GM12878 (cell line): Measurements from ENCODE around the gene RNF166. TPM values are rescaled to one million over a fixed set of nuclear protein-coding genes. Genes with fewer than 3 reads are reported as not detected.

Experiments
- BCL11A ChIP-seq: IDR thresholded peaks from 2 replicates; pipeline ENCODE4 v1.6.1; 2011; ENCODE audit warnings: low read depth, low read length
- CHD4 ChIP-seq: fragments of 200-600 bp; sonication (generic); IDR thresholded peaks from 2 replicates; pipeline ENCODE4 v1.6.1; 2016; ENCODE audit warnings: mild to moderate bottlenecking
- EGR1 ChIP-seq, 2 experiments: IDR thresholded peaks; 1 replicate in 1 of 2; 2 replicates in 1 of 2; pipeline ENCODE4 v1.6.1; 2011 to 2012; ENCODE audit warnings: low read depth in 2 of 2, low read length in 2 of 2, borderline replicate concordance in 1 of 2, mild to moderate bottlenecking in 1 of 2, moderate library complexity in 1 of 2
- HDGF ChIP-seq: fragments of 450-650 bp; IDR thresholded peaks from 2 replicates; pipeline ENCODE4 v1.6.1; 2016; ENCODE audit warnings: antibody characterized with exemption
- LARP7 ChIP-seq: fragments of 450-650 bp; IDR thresholded peaks from 2 replicates; pipeline ENCODE4 v1.6.1; 2017; ENCODE audit warnings: mild to moderate bottlenecking
- SUPT20H ChIP-seq: IDR thresholded peaks from 2 replicates; pipeline ENCODE4 v1.6.1; 2011; ENCODE audit warnings: low read depth, mild to moderate bottlenecking, low read length, moderate library complexity, borderline replicate concordance; ENCODE audit not compliant: control insufficient read depth
- TBL1XR1 ChIP-seq: IDR thresholded peaks from 2 replicates; pipeline ENCODE4 v1.6.1; 2012; ENCODE audit warnings: low read depth, low read length, improper control_type of control experiment
- TCF7 ChIP-seq: IDR thresholded peaks from 2 replicates; pipeline ENCODE4 v1.6.1; 2014; ENCODE audit warnings: antibody characterized with exemption, borderline replicate concordance
- YY1 ChIP-seq: IDR thresholded peaks from 2 replicates; pipeline ENCODE4 v1.6.1; 2011; ENCODE audit warnings: low read depth, mild to moderate bottlenecking, low read length
- ZSCAN29 ChIP-seq: fragments of 450-650 bp; IDR thresholded peaks from 2 replicates; pipeline ENCODE4 v1.6.1; 2017; ENCODE audit warnings: mild to moderate bottlenecking, moderate library complexity
- polyA plus RNA-seq, 11 experiments: library from polyadenylated mRNA; depleted of rRNA in 4 of 11; unstranded in 6 of 11; stranded (reverse) in 5 of 11; fragments of >200 nt; fragmentation: Nextera tagmentation in 4 of 11; fragmentation: Illumina TruSeq in 1 of 11; extraction: Ambion mirVana in 4 of 11; extraction: Trizol in 1 of 11; gene quantifications; 1 replicate in 1 of 11; 2 replicates in 10 of 11; pipeline versions ENCODE4 v1.2.1 to v1.2.3, GENCODE V29; 2011 to 2016; ENCODE audit warnings: inconsistent platforms in 2 of 11, missing spikeins in 2 of 11, low read depth in 1 of 11
- total RNA-seq, 4 experiments: library from RNA; depleted of rRNA in 3 of 4; stranded (reverse); fragments of >200 nt in 3 of 4; fragmentation: Illumina TruSeq in 1 of 4; extraction: Trizol in 1 of 4; gene quantifications; 2 replicates each; pipeline versions ENCODE4 v1.2.1 to v1.2.3, GENCODE V29; 2013 to 2021
- TF ChIP-seq, protein P1 (sequence below): fragments of 450-650 bp; IDR thresholded peaks from 2 replicates; pipeline ENCODE4 v1.6.1; 2017; ENCODE audit warnings: borderline replicate concordance
- TF ChIP-seq, protein P2 (sequence below): fragments of 450-650 bp; IDR thresholded peaks from 2 replicates; pipeline ENCODE4 v1.6.1; 2014; ENCODE audit warnings: mild to moderate bottlenecking
- TF ChIP-seq, protein P3 (sequence below): fragments of 450-650 bp; IDR thresholded peaks from 2 replicates; pipeline ENCODE4 v1.6.1; 2017; ENCODE audit warnings: mild to moderate bottlenecking, low read depth, inconsistent platforms; ENCODE audit not compliant: poor library complexity, severe bottlenecking
- TF ChIP-seq, protein P4 (sequence below): fragments of 450-650 bp; IDR thresholded peaks from 2 replicates; pipeline ENCODE4 v1.6.1; 2017; ENCODE audit warnings: antibody characterized with exemption, mild to moderate bottlenecking, moderate library complexity
- TF ChIP-seq, protein P5 (sequence below): fragments of 450-650 bp; IDR thresholded peaks from 2 replicates; pipeline ENCODE4 v1.6.1; 2018; ENCODE audit warnings: borderline replicate concordance, mild to moderate bottlenecking; ENCODE audit not compliant: partially characterized antibody
- TF ChIP-seq, protein P6 (sequence below): IDR thresholded peaks from 2 replicates; pipeline ENCODE4 v1.6.1; 2011; ENCODE audit warnings: low read depth, low read length, improper control_type of control experiment, borderline replicate concordance
- TF ChIP-seq, protein P7 (sequence below): IDR thresholded peaks from 2 replicates; pipeline ENCODE4 v1.6.1; 2011; ENCODE audit warnings: low read depth, mild to moderate bottlenecking, low read length, moderate library complexity, borderline replicate concordance; ENCODE audit errors: extremely low read depth

The RNF166 gene
- total and polyA plus RNA-seq, 10 of the 15 experiments (the other 5 are each of a cell fraction or from before 2014, with no cell fraction given), result 0.48 to 32.8 (median 12.1) TPM

DNA sequence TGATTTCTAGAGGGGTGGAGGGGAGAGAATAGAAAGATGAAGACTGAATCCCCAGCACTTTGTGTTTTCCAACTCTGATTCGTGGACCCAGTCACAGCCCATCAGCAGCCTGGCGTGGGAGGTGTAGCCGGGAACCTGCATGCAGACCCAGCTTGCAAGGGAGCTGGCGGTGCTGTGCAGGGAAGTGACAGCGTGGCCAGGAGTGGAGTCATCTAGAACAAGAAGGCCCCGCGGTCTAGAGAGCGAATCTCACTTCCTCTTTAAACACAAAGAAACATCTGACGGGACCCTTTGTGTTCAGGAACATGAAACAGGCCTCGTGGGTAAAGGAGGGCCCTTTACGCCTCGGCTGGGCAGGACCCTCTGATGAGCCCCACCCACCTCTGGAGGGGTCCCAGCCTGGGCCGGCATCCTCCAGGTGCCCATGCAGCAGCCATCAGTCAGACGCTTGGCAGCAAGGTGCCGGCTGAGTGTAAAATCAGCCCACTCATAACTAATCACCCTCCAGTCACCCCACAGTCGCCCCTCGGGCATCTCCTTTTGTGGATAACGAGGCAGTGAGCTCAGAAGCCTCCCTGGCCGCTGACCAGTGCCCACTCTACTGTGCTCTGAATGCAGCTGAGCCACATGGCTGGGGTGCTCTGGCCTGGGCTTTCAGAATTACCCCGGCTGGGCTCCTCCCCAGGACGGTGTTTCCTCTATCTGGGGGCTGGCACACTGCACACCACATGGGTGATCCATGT lies 24.3 kb downstream of the RNF166 start (continued):
- TF ChIP-seq, protein P1, sequence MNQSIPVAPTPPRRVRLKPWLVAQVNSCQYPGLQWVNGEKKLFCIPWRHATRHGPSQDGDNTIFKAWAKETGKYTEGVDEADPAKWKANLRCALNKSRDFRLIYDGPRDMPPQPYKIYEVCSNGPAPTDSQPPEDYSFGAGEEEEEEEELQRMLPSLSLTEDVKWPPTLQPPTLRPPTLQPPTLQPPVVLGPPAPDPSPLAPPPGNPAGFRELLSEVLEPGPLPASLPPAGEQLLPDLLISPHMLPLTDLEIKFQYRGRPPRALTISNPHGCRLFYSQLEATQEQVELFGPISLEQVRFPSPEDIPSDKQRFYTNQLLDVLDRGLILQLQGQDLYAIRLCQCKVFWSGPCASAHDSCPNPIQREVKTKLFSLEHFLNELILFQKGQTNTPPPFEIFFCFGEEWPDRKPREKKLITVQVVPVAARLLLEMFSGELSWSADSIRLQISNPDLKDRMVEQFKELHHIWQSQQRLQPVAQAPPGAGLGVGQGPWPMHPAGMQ, result no peak
- TF ChIP-seq TBL1XR1 (peak; percentile 82), TCF7 (no peak), LARP7 (no peak), BCL11A (0 out of 2 replicates have a peak, but pooled peaks have one; percentile 18), SUPT20H (no peak), EGR1 (IDR thresholded peaks at IDR 0.05; ENCODE audit: borderline replicate concordance in 1 of 2, low read depth in 2 of 2, low read length in 2 of 2) (peak in 1 of 2 experiments; percentile 85; a peak in 2 of 3 replicates), YY1 (peak; percentile 59; the same call in 1 of the 2 replicates), HDGF (peak; percentile 55; the same call in 1 of the 2 replicates), CHD4 (peak; percentile 21; the same call in 1 of the 2 replicates), ZSCAN29 (no peak)
- TF ChIP-seq, protein P2, sequence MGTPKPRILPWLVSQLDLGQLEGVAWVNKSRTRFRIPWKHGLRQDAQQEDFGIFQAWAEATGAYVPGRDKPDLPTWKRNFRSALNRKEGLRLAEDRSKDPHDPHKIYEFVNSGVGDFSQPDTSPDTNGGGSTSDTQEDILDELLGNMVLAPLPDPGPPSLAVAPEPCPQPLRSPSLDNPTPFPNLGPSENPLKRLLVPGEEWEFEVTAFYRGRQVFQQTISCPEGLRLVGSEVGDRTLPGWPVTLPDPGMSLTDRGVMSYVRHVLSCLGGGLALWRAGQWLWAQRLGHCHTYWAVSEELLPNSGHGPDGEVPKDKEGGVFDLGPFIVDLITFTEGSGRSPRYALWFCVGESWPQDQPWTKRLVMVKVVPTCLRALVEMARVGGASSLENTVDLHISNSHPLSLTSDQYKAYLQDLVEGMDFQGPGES, result peak; percentile 35; the same call in 1 of the 2 replicates
- TF ChIP-seq, protein P3, sequence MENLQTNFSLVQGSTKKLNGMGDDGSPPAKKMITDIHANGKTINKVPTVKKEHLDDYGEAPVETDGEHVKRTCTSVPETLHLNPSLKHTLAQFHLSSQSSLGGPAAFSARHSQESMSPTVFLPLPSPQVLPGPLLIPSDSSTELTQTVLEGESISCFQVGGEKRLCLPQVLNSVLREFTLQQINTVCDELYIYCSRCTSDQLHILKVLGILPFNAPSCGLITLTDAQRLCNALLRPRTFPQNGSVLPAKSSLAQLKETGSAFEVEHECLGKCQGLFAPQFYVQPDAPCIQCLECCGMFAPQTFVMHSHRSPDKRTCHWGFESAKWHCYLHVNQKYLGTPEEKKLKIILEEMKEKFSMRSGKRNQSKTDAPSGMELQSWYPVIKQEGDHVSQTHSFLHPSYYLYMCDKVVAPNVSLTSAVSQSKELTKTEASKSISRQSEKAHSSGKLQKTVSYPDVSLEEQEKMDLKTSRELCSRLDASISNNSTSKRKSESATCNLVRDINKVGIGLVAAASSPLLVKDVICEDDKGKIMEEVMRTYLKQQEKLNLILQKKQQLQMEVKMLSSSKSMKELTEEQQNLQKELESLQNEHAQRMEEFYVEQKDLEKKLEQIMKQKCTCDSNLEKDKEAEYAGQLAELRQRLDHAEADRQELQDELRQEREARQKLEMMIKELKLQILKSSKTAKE, result peak; percentile 83
- TF ChIP-seq, protein P4, sequence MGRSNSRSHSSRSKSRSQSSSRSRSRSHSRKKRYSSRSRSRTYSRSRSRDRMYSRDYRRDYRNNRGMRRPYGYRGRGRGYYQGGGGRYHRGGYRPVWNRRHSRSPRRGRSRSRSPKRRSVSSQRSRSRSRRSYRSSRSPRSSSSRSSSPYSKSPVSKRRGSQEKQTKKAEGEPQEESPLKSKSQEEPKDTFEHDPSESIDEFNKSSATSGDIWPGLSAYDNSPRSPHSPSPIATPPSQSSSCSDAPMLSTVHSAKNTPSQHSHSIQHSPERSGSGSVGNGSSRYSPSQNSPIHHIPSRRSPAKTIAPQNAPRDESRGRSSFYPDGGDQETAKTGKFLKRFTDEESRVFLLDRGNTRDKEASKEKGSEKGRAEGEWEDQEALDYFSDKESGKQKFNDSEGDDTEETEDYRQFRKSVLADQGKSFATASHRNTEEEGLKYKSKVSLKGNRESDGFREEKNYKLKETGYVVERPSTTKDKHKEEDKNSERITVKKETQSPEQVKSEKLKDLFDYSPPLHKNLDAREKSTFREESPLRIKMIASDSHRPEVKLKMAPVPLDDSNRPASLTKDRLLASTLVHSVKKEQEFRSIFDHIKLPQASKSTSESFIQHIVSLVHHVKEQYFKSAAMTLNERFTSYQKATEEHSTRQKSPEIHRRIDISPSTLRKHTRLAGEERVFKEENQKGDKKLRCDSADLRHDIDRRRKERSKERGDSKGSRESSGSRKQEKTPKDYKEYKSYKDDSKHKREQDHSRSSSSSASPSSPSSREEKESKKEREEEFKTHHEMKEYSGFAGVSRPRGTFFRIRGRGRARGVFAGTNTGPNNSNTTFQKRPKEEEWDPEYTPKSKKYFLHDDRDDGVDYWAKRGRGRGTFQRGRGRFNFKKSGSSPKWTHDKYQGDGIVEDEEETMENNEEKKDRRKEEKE, result no peak
- TF ChIP-seq, protein P5, sequence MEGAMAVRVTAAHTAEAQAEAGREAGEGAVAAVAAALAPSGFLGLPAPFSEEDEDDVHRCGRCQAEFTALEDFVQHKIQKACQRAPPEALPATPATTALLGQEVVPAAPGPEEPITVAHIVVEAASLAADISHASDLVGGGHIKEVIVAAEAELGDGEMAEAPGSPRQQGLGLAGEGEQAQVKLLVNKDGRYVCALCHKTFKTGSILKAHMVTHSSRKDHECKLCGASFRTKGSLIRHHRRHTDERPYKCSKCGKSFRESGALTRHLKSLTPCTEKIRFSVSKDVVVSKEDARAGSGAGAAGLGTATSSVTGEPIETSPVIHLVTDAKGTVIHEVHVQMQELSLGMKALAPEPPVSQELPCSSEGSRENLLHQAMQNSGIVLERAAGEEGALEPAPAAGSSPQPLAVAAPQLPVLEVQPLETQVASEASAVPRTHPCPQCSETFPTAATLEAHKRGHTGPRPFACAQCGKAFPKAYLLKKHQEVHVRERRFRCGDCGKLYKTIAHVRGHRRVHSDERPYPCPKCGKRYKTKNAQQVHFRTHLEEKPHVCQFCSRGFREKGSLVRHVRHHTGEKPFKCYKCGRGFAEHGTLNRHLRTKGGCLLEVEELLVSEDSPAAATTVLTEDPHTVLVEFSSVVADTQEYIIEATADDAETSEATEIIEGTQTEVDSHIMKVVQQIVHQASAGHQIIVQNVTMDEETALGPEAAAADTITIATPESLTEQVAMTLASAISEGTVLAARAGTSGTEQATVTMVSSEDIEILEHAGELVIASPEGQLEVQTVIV, result no peak
- TF ChIP-seq, protein P6, sequence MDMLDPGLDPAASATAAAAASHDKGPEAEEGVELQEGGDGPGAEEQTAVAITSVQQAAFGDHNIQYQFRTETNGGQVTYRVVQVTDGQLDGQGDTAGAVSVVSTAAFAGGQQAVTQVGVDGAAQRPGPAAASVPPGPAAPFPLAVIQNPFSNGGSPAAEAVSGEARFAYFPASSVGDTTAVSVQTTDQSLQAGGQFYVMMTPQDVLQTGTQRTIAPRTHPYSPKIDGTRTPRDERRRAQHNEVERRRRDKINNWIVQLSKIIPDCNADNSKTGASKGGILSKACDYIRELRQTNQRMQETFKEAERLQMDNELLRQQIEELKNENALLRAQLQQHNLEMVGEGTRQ, result no peak
- TF ChIP-seq, protein P7, sequence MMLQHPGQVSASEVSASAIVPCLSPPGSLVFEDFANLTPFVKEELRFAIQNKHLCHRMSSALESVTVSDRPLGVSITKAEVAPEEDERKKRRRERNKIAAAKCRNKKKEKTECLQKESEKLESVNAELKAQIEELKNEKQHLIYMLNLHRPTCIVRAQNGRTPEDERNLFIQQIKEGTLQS, result no peak
